ENCODE data around the gene SLCO4A1. TPM values are rescaled to one million over a fixed set of nuclear protein-coding genes. Genes with fewer than 3 reads are reported as not detected.

Gene SLCO4A1
- total and polyA plus RNA-seq, 2 donors (not counting 3 experiments of a cell fraction or from before 2014, with no cell fraction given) = 1.4 to 4.1 TPM

- Histone ChIP-seq H3K36me3 (ENCODE audit: control insufficient read depth in 2 of 2, extremely low read depth in 1 of 2, insufficient read depth in 2 of 2, low read length in 2 of 2) (no peaks in the 10 kb centered on the region), H3K27ac (ENCODE audit: insufficient read depth, low read depth, low read length) (no peak overlapping the region), H3K9me1 (replicated peaks; ENCODE audit: control insufficient read depth, extremely low read depth, insufficient read depth, low read length) (no peaks in the 10 kb centered on the region), H3K9me3 (replicated peaks; ENCODE audit: control insufficient read depth, insufficient read depth, low read length) (no peaks in the 10 kb centered on the region), H3K4me3 (replicated peaks in 1 of 3; ENCODE audit: insufficient read depth in 1 of 3, low read depth in 1 of 3, low read length in 3 of 3) (no peak overlapping the region), H3K27me3 (ENCODE audit: control insufficient read depth in 2 of 2, insufficient read depth in 2 of 2, low read length in 2 of 2) (no peaks in the 10 kb centered on the region), H3K4me2 (ENCODE audit: insufficient read depth, low read length) (no peak overlapping the region), H3K79me2 (ENCODE audit: control insufficient read depth, insufficient read depth, low read length) (peaks cover 2% of the 10 kb centered on the region), H4K20me1 (replicated peaks; ENCODE audit: control insufficient read depth, extremely low read depth, insufficient read depth, low read length) (no peaks in the 10 kb centered on the region), H3K4me1 (ENCODE audit: control insufficient read depth, extremely low read depth, insufficient read depth, low read length) (peaks cover 9% of the 10 kb centered on the region), H3K9ac (replicated peaks; ENCODE audit: extremely low read depth, insufficient read depth, low read length) (no peak overlapping the region), H2AFZ (ENCODE audit: low read depth, low read length) (no peak overlapping the region)
- no peak for TF ChIP-seq POLR2AphosphoS5 (IDR thresholded peaks at IDR 0.05; ENCODE audit: insufficient read depth, low read depth, low read length)
- TF ChIP-seq POLR2A (IDR thresholded peaks at IDR 0.05; ENCODE audit: low read depth, low read length) = no peak
- TF ChIP-seq MYC (IDR thresholded peaks at IDR 0.05; ENCODE audit: low read depth, low read length) = no peak
- ChIA-PET CTCF (no interaction called here), POLR2A (no interaction called here)
- BruUV-seq (replicated peaks) = no TSS peak
- DNase-seq (ENCODE audit: low read depth, low spot score) (no peak), FAIRE-seq (no peak)
- intact Hi-C loops (cut with micrococcal nuclease) (no loop called here), dilution Hi-C loops (cut with MboI; ENCODE audit: extremely low pct_ligation_motif_present, low sequenced_read_pairs) (no loop called here)
Measured at GRCh38 chr20:62656919-62657588, 14.8 kb downstream of the SLCO4A1 start.

DNA sequence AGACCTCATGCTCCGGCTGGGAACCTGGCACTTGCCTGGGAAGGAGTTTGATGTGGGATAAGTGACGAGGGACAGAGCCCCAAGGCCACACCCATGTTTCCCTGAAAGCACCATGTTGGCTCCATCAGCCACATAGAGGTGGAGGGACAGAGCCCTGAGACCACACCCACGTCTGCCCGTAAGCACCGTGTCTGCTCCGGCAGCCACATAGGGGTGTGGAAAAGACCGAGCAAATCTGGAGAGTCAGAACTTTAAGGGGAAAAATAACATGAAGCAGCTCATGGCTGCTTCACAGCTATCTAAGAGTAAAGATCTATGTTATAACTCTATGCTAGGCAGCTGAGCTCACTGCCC, 15.3 kb downstream of the SLCO4A1 start:
- FAIRE-seq = no peak
- BruUV-seq (replicated peaks) = no TSS peak

More for the DNA sequence above, 15.3 kb downstream of the SLCO4A1 start:
- Histone ChIP-seq H3K36me3 (ENCODE audit: control insufficient read depth in 2 of 2, extremely low read depth in 1 of 2, insufficient read depth in 2 of 2, low read length in 2 of 2) (no peaks in the 10 kb centered on the region), H3K27me3 (ENCODE audit: control insufficient read depth in 2 of 2, insufficient read depth in 2 of 2, low read length in 2 of 2) (no peaks in the 10 kb centered on the region), H3K4me1 (ENCODE audit: control insufficient read depth, extremely low read depth, insufficient read depth, low read length) (peaks cover 6% of the 10 kb centered on the region), H3K4me2 (ENCODE audit: insufficient read depth, low read length) (no peak overlapping the region), H3K79me2 (ENCODE audit: control insufficient read depth, insufficient read depth, low read length) (peaks cover 2% of the 10 kb centered on the region), H3K9me3 (replicated peaks; ENCODE audit: control insufficient read depth, insufficient read depth, low read length) (no peaks in the 10 kb centered on the region), H3K27ac (ENCODE audit: insufficient read depth, low read depth, low read length) (no peak overlapping the region), H2AFZ (ENCODE audit: low read depth, low read length) (no peak overlapping the region), H3K9me1 (replicated peaks; ENCODE audit: control insufficient read depth, extremely low read depth, insufficient read depth, low read length) (no peaks in the 10 kb centered on the region), H3K9ac (replicated peaks; ENCODE audit: extremely low read depth, insufficient read depth, low read length) (no peak overlapping the region), H4K20me1 (replicated peaks; ENCODE audit: control insufficient read depth, extremely low read depth, insufficient read depth, low read length) (no peaks in the 10 kb centered on the region), H3K4me3 (replicated peaks in 1 of 3; ENCODE audit: insufficient read depth in 1 of 3, low read depth in 1 of 3, low read length in 3 of 3) (no peak overlapping the region)
- dilution Hi-C loops (cut with MboI; ENCODE audit: extremely low pct_ligation_motif_present, low sequenced_read_pairs) = no loop called here
- DNase-seq (ENCODE audit: low read depth, low spot score) = no peak
- CTCF ChIA-PET = no interaction called here
- TF ChIP-seq JUN (IDR thresholded peaks at IDR 0.05; ENCODE audit: borderline replicate concordance, insufficient read depth, insufficient read length, low read depth) = no peak
- no peak for TF ChIP-seq FOS (IDR thresholded peaks at IDR 0.05; ENCODE audit: borderline replicate concordance, insufficient read depth, low read length)
- TF ChIP-seq, protein P1, sequence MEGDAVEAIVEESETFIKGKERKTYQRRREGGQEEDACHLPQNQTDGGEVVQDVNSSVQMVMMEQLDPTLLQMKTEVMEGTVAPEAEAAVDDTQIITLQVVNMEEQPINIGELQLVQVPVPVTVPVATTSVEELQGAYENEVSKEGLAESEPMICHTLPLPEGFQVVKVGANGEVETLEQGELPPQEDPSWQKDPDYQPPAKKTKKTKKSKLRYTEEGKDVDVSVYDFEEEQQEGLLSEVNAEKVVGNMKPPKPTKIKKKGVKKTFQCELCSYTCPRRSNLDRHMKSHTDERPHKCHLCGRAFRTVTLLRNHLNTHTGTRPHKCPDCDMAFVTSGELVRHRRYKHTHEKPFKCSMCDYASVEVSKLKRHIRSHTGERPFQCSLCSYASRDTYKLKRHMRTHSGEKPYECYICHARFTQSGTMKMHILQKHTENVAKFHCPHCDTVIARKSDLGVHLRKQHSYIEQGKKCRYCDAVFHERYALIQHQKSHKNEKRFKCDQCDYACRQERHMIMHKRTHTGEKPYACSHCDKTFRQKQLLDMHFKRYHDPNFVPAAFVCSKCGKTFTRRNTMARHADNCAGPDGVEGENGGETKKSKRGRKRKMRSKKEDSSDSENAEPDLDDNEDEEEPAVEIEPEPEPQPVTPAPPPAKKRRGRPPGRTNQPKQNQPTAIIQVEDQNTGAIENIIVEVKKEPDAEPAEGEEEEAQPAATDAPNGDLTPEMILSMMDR (IDR thresholded peaks at IDR 0.05; ENCODE audit: extremely low read depth in 1 of 2, insufficient read depth in 1 of 2, low read depth in 1 of 2, low read length in 2 of 2) = no peak
- no peak for TF ChIP-seq GATA2 (IDR thresholded peaks at IDR 0.05; ENCODE audit: insufficient read depth, insufficient read length, low read depth, low read length)
- TF ChIP-seq MYC (IDR thresholded peaks at IDR 0.05; ENCODE audit: low read depth, low read length) = no peak
- TF ChIP-seq POLR2A (IDR thresholded peaks at IDR 0.05; ENCODE audit: low read depth, low read length) = no peak
- TF ChIP-seq MAX (IDR thresholded peaks at IDR 0.05; ENCODE audit: insufficient read depth, insufficient read length) = no peak
- no peak for TF ChIP-seq POLR2AphosphoS5 (IDR thresholded peaks at IDR 0.05; ENCODE audit: insufficient read depth, low read depth, low read length)
- TF ChIP-seq EZH2 (IDR thresholded peaks at IDR 0.05; ENCODE audit: borderline replicate concordance, low read depth, low read length, severe bottlenecking) = no peak
- intact Hi-C loops (cut with micrococcal nuclease) = no loop called here
- POLR2A ChIA-PET = no interaction called here
